Neutrophil (primary cell): Measurements from ENCODE around the gene ORM2.
"Not testable (repeated sequence)": the region's sequence is repeated elsewhere in the genome, so short reads cannot be mapped to it uniquely, and the experiment has no call there.

Experiments
- H3K27ac ChIP-seq: fragments of 200-600 bp; sonication (generic); 2 replicates; pipeline ENCODE4 v1.5.1; 2016; ENCODE audit warnings: mild to moderate bottlenecking, moderate library complexity
- H3K27me3 ChIP-seq: fragments of 200-600 bp; sonication (generic); 2 replicates; pipeline ENCODE4 v1.6.0; 2016; ENCODE audit warnings: mild to moderate bottlenecking
- H3K36me3 ChIP-seq: fragments of 200-600 bp; sonication (generic); 2 replicates; pipeline ENCODE4 v1.5.1; 2017
- H3K4me1 ChIP-seq, 2 experiments: fragments of 200-600 bp in 1 of 2; sonication (generic) in 1 of 2; 1 replicate in 1 of 2; 2 replicates in 1 of 2; pipeline versions ENCODE4 v1.5.1 to v1.6.1; 2013 to 2016; ENCODE audit warnings: low read depth in 1 of 2, low read length in 1 of 2, mild to moderate bottlenecking in 1 of 2, moderate library complexity in 1 of 2; ENCODE audit not compliant: control insufficient read depth in 1 of 2, insufficient read depth in 1 of 2
- H3K4me3 ChIP-seq, 2 experiments: fragments of 200-600 bp in 1 of 2; sonication (generic) in 1 of 2; 1 replicate in 1 of 2; 2 replicates in 1 of 2; pipeline ENCODE4 v1.5.1; 2013 to 2016; ENCODE audit warnings: low read depth in 1 of 2, low read length in 1 of 2, mild to moderate bottlenecking in 1 of 2, moderate library complexity in 1 of 2
- H3K9me3 ChIP-seq: fragments of 200-600 bp; sonication (generic); 2 replicates; pipeline ENCODE4 v1.5.1; 2016
- TF ChIP-seq, protein P1 (sequence below): fragments of 200-600 bp; sonication (generic); IDR thresholded peaks from 2 replicates; pipeline ENCODE4 v1.5.1; 2016; ENCODE audit warnings: antibody characterized with exemption

ORM2 gene

GRCh38 chr9:114329625-114330022, at the start of gene ORM2:
ORM2 (plus strand) TSS chr9:114329869; CDS start chr9:114329905, 36 bp downstream.
- H3K36me3 ChIP-seq: peaks cover 10% of the 10 kb centered on the region
- H3K27me3 ChIP-seq: not testable (repeated sequence)

GRCh38 chr9:114280636-114281472, 48.8 kb upstream of the ORM2 start:
- Histone ChIP-seq H3K9me3 (no peaks in the 10 kb centered on the region), H3K4me1 (no peaks in the 10 kb centered on the region), H3K4me3 (no peak overlapping the region), H3K27ac (no peak overlapping the region), H3K27me3 (peaks cover 17% of the 10 kb centered on the region), H3K36me3 (no peaks in the 10 kb centered on the region)
- TF ChIP-seq, protein P1, sequence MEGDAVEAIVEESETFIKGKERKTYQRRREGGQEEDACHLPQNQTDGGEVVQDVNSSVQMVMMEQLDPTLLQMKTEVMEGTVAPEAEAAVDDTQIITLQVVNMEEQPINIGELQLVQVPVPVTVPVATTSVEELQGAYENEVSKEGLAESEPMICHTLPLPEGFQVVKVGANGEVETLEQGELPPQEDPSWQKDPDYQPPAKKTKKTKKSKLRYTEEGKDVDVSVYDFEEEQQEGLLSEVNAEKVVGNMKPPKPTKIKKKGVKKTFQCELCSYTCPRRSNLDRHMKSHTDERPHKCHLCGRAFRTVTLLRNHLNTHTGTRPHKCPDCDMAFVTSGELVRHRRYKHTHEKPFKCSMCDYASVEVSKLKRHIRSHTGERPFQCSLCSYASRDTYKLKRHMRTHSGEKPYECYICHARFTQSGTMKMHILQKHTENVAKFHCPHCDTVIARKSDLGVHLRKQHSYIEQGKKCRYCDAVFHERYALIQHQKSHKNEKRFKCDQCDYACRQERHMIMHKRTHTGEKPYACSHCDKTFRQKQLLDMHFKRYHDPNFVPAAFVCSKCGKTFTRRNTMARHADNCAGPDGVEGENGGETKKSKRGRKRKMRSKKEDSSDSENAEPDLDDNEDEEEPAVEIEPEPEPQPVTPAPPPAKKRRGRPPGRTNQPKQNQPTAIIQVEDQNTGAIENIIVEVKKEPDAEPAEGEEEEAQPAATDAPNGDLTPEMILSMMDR: no peak

More at GRCh38 chr9:114329625-114330022, at the start of gene ORM2:
- peak within 1 kb of the TSS; percentile 52 for H3K27ac ChIP-seq
- H3K4me1 ChIP-seq: peaks cover 26 to 39% of the 10 kb centered on the region in 2 experiments
- H3K4me3 ChIP-seq: peak within 1 kb of the TSS in 1 of 2 experiments; percentile 40
- H3K9me3 ChIP-seq: not testable (repeated sequence)

DNA sequence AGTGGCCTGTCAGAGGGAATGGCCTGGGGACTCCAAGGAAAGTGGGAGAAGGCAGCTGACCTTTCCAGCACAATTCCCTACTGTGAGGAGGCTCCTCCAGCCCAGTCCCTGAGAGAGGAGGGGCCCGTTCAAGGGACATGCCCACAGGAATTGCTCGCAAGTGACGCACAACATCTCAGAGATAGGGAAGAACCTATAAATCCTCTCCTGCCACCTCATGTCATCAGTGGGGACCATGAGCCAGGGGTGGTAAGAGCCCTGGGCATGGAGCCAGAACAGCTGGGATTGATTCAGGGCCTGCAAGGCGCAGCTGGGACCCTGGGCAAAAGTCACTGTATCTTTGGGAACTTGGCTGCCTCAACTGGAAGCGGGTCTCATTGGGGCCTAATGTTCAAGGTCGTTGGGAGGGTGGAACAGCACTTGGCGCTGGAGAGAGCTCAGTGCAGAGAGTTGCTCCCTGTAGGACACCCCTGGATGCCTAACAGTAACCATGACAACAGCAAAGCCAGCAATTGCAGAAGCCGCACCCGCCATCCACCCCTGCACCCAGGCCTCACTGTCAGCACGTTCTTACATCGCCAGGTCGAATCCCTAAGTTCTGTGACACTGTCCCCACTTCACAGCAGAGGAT, 48.1 kb upstream of the ORM2 start:
- Histone ChIP-seq H3K4me1 (no peaks in the 10 kb centered on the region), H3K27ac (no peak overlapping the region)

GRCh38 chr9:114282104-114282485, 47.6 kb upstream of the ORM2 start:
- H3K27me3 ChIP-seq: peaks cover 17% of the 10 kb centered on the region
- H3K4me1 ChIP-seq: no peaks in the 10 kb centered on the region
- no peaks in the 10 kb centered on the region for H3K9me3 ChIP-seq
- H3K4me3 ChIP-seq: no peak overlapping the region
- TF ChIP-seq, protein P1: no peak
- H3K27ac ChIP-seq: no peak overlapping the region
- H3K36me3 ChIP-seq: no peaks in the 10 kb centered on the region

More for the DNA sequence above, 48.1 kb upstream of the ORM2 start:
- Histone ChIP-seq H3K9me3 (no peaks in the 10 kb centered on the region), H3K36me3 (no peaks in the 10 kb centered on the region), H3K27me3 (peaks cover 17% of the 10 kb centered on the region), H3K4me3 (no peak overlapping the region)
- TF ChIP-seq, protein P1: no peak

DNA sequence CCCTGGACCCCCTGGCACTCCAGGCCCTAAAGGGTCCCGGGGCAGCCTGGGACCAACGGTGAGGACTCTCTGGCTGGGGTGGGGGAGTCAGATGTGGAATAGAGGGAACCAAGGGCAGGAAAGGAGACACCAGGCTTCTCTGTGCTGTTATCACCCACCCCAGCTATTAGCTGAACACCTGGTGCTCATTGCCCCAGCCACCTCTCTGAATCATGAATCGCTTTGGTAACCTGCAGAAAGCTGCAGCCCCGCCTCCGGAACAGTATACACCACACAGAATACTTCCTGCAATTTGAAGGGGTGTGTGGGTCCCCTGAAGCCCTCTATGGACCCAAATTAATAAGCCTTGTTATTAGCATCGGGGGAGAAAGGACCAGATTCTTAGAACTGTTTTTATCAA, 47.2 kb upstream of the ORM2 start:
- Histone ChIP-seq H3K4me1 (no peaks in the 10 kb centered on the region), H3K9me3 (no peaks in the 10 kb centered on the region), H3K27me3 (peaks cover 17% of the 10 kb centered on the region), H3K4me3 (no peak overlapping the region), H3K36me3 (no peaks in the 10 kb centered on the region), H3K27ac (no peak overlapping the region)
- TF ChIP-seq, protein P1: no peak

DNA sequence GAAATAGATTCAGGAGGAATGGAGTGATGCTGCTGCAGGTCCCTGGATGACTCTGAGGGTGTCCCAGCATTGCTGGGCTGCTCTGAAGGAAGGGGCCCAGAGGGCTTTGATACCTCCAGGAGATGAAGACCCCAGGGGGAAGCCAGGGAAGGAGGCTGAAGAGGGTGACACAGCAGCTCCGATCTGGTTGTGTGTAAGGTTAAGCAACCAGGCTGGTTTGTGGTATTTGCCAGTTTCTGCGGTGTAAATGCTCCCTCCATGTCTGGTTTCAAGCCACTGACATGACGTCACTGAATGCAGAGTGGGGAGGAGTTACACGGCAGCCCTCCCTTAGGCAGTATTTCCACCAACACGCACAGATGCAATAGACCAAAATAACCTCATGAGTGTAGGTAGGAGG, 46.7 kb upstream of the ORM2 start:
- H3K27ac ChIP-seq: no peak overlapping the region
- no peak overlapping the region for H3K4me3 ChIP-seq
- H3K9me3 ChIP-seq: no peaks in the 10 kb centered on the region
- TF ChIP-seq, protein P1: no peak
- H3K36me3 ChIP-seq: no peaks in the 10 kb centered on the region
- H3K27me3 ChIP-seq: peaks cover 17% of the 10 kb centered on the region
- H3K4me1 ChIP-seq: no peaks in the 10 kb centered on the region
